ENCODE measurements around the gene SIN3B. TPM values are rescaled to one million over a fixed set of nuclear protein-coding genes. Genes with fewer than 3 reads are reported as not detected.

SIN3B gene
- 16.2 and 28.2 TPM in 2 replicates for total RNA-seq

GRCh38 chr19:16829010-16829821 lies at the start of gene SIN3B:
TSS of gene SIN3B (plus strand) at chr19:16829398. CDS start at chr19:16829421, 23 bp downstream.

GRCh38 chr19:16888629-16889365 lies 59.6 kb downstream of the SIN3B start, which contains the start of gene F2RL3:
TSS of gene F2RL3 (plus strand) at chr19:16888999. CDS start at chr19:16889190, 191 bp downstream.

Other genes starting within 250 kb of the SIN3B start
- gene MED26, start 201.2 kb upstream of the SIN3B start, total RNA-seq, result 3.1 and 3.6 TPM in 2 replicates
- gene SMIM7, start 169.3 kb upstream of the SIN3B start, total RNA-seq, result 71.6 and 84.8 TPM in 2 replicates
- gene TMEM38A, start 168.3 kb upstream of the SIN3B start, total RNA-seq, result 7.7 and 8.5 TPM in 2 replicates
- gene NWD1, start 109.6 kb upstream of the SIN3B start, total RNA-seq, result under 0.01 and 0.21 TPM in 2 replicates
- gene F2RL3, start 59.6 kb downstream of the SIN3B start, total RNA-seq, result not detected in 2 replicates
- 0.96 and 1.5 TPM in 2 replicates for gene CPAMD8, start 197.4 kb downstream of the SIN3B start, total RNA-seq
- gene HAUS8, start 246.1 kb downstream of the SIN3B start, total RNA-seq, result 1.3 and 1.7 TPM in 2 replicates
- gene MYO9B, start 246.4 kb downstream of the SIN3B start, total RNA-seq, result 16.8 and 40.2 TPM in 2 replicates